ENCODE data around the gene CCDC177. TPM values are rescaled to one million over a fixed set of nuclear protein-coding genes. Genes with fewer than 3 reads are reported as not detected.

CCDC177 gene
- total and polyA plus RNA-seq, 7 donors: not detected

DNA sequence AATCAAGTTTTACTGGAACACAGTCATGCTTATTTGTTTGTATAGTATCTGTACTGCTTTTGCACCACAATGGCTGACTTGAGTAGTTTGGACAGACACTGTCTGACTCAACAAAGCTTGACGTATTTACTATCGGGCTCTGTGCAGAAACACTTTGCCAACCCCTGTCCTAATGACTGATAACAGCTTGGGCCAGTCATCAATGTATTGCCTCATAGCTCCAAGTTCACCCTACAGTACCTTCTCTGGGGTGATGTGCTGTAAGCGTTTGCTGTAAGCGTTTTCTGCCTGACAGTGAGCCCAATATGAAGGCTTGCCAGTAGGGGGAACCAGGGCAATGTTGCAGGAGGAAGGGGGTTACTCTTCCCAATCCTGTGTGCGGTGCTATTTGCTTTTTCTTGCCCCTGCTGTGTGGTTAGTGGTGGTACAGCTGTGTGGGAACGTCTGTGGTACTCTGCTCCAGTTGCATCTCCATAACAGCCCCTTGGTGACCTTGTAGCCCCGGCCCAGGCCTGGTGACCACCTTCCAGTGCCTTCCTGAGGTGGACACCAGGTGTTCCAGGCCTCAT lies 5.4 kb upstream of the CCDC177 start:
- TF ChIP-seq, protein P1, sequence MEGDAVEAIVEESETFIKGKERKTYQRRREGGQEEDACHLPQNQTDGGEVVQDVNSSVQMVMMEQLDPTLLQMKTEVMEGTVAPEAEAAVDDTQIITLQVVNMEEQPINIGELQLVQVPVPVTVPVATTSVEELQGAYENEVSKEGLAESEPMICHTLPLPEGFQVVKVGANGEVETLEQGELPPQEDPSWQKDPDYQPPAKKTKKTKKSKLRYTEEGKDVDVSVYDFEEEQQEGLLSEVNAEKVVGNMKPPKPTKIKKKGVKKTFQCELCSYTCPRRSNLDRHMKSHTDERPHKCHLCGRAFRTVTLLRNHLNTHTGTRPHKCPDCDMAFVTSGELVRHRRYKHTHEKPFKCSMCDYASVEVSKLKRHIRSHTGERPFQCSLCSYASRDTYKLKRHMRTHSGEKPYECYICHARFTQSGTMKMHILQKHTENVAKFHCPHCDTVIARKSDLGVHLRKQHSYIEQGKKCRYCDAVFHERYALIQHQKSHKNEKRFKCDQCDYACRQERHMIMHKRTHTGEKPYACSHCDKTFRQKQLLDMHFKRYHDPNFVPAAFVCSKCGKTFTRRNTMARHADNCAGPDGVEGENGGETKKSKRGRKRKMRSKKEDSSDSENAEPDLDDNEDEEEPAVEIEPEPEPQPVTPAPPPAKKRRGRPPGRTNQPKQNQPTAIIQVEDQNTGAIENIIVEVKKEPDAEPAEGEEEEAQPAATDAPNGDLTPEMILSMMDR (IDR thresholded peaks at IDR 0.05): peak; percentile 6
- intact Hi-C loops (cut with DNase I): no loop called here
- DNase-seq (no peak), ATAC-seq (peak in 1 of 4 donors; percentile 20)
- Histone ChIP-seq H3K4me3 (no peak overlapping the region), H3K36me3 (ENCODE audit: insufficient read depth in 1 of 2, low read depth in 1 of 2) (no peaks in the 10 kb centered on the region), H3K27ac (no peak overlapping the region), H3K27me3 (ENCODE audit: insufficient read depth in 3 of 3, low read length in 2 of 3) (peaks cover 0 to 23% (median 3%) of the 10 kb centered on the region in 3 donors), H3K4me1 (peaks cover 9% of the 10 kb centered on the region), H3K9me3 (no peaks in the 10 kb centered on the region)
- 53 to 64% (median 62%) methylated on average over 7 of the region's 7 CpGs for WGBS, 3 donors

DNA sequence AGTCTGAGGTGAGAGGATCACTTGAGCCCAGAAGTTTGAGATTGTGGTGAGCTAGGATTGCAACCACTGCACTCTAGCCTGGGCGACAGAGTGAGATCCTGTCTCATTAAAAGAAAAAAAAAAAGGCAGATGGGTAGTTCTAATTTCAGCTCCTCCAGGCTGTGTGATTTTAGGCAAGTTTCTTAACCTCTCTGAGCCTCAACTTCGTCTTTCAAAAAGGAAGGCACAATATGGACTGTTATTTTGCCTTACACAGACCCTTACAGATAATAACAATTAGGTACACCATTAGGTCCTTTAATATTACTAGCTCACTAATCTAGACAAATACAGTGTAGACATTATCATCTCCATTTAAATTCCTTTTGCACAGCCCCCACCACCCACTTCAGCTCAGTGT lies 4.8 kb upstream of the CCDC177 start:
- TF ChIP-seq, protein P1 (IDR thresholded peaks at IDR 0.05): no peak
- intact Hi-C loops (cut with DNase I): no loop called here

DNA sequence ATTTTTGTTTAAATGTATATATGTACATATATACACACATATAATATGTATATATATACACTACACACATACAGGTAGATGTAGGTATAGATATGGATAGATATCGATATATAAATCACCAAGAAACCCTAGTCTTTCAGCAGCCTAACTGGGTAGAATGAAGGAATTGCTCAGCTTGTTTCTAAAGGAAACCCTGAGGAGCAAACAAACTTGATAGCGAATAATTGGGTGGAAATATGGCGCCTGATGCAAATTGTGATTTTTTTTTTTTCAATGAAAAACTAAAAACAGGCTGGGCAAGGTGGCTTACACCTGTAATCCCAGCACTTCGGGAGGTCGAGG lies 254 bp upstream of the CCDC177 start:
- peaks cover 0 to 72% (median 26%) of the 10 kb centered on the region in 3 donors for H3K27me3 ChIP-seq (ENCODE audit: insufficient read depth in 3 of 3, low read length in 2 of 3)
- 45 to 51% (median 46%) methylated on average over 5 of the region's 5 CpGs for WGBS, 3 donors
- no peaks in the 10 kb centered on the region for H3K36me3 ChIP-seq (ENCODE audit: insufficient read depth in 1 of 2, low read depth in 1 of 2)
- peak overlapping the region; percentile 66 for H3K4me3 ChIP-seq
- intact Hi-C loops (cut with DNase I): loop anchor here (2.0 to 5.0 kb wide), 3 partner anchors 38 to 333 kb away; no protein-coding TSS in a partner anchor
- TF ChIP-seq, protein P1 (IDR thresholded peaks at IDR 0.05): no peak
- no peak for ATAC-seq
- H3K27ac ChIP-seq: no peak overlapping the region
- DNase-seq: no peak
- H3K9me3 ChIP-seq: no peaks in the 10 kb centered on the region
- peaks cover 29% of the 10 kb centered on the region for H3K4me1 ChIP-seq

More for the DNA sequence above, 4.8 kb upstream of the CCDC177 start:
- WGBS, 3 donors: 87 to 98% (median 90%) methylated on average over 2 of the region's 2 CpGs
- Histone ChIP-seq H3K27ac (no peak overlapping the region), H3K36me3 (ENCODE audit: insufficient read depth in 1 of 2, low read depth in 1 of 2) (no peaks in the 10 kb centered on the region), H3K4me3 (no peak overlapping the region), H3K9me3 (no peaks in the 10 kb centered on the region), H3K4me1 (peaks cover 13% of the 10 kb centered on the region), H3K27me3 (ENCODE audit: insufficient read depth in 3 of 3, low read length in 2 of 3) (peaks cover 0 to 27% (median 5%) of the 10 kb centered on the region in 3 donors)
- no peak for DNase-seq
- no peak for ATAC-seq

DNA sequence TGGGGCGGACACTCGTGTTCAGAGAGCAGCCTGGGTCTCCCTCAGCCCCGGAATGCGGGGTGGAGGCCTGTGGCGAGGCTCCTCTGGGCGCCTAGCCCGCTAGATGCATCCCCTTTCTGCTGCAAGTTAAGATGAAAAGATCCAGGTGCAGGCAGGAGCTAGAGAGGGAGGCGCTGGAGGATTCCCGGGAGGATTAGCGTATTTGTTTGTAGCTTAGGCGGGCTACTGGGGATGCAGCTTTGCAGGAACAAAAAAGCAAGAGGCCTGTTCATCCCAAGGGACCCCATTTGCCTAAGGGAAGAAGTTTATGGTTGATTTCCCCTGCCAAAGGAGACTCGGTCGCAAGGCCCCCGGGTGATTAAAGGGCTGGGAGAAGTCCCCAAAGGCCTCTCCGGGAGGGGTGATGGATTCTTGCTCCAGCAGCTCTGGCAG lies 824 bp downstream of the CCDC177 start:
- no peaks in the 10 kb centered on the region for H3K36me3 ChIP-seq (ENCODE audit: insufficient read depth in 1 of 2, low read depth in 1 of 2)
- peak overlapping the region; percentile 66 for H3K4me3 ChIP-seq
- no peaks in the 10 kb centered on the region for H3K9me3 ChIP-seq
- 5 to 6% (median 6%) methylated on average over 15 of the region's 15 CpGs for WGBS, 3 donors
- ATAC-seq: no peak
- TF ChIP-seq, protein P1 (IDR thresholded peaks at IDR 0.05): no peak
- intact Hi-C loops (cut with DNase I): loop anchor here (2.0 to 5.0 kb wide), 3 partner anchors 37 to 332 kb away; no protein-coding TSS in a partner anchor
- no peak for DNase-seq
- H3K4me1 ChIP-seq: peaks cover 29% of the 10 kb centered on the region
- H3K27me3 ChIP-seq (ENCODE audit: insufficient read depth in 3 of 3, low read length in 2 of 3): peaks cover 0 to 82% (median 26%) of the 10 kb centered on the region in 3 donors
- no peak overlapping the region for H3K27ac ChIP-seq
